ENCODE results near the gene UROS. TPM values are rescaled to one million over a fixed set of nuclear protein-coding genes. Genes with fewer than 3 reads are reported as not detected.

UROS gene
- total RNA-seq, 4 donors from 2014 or later, result 54.4 to 74.3 (median 69.6) TPM

DNA sequence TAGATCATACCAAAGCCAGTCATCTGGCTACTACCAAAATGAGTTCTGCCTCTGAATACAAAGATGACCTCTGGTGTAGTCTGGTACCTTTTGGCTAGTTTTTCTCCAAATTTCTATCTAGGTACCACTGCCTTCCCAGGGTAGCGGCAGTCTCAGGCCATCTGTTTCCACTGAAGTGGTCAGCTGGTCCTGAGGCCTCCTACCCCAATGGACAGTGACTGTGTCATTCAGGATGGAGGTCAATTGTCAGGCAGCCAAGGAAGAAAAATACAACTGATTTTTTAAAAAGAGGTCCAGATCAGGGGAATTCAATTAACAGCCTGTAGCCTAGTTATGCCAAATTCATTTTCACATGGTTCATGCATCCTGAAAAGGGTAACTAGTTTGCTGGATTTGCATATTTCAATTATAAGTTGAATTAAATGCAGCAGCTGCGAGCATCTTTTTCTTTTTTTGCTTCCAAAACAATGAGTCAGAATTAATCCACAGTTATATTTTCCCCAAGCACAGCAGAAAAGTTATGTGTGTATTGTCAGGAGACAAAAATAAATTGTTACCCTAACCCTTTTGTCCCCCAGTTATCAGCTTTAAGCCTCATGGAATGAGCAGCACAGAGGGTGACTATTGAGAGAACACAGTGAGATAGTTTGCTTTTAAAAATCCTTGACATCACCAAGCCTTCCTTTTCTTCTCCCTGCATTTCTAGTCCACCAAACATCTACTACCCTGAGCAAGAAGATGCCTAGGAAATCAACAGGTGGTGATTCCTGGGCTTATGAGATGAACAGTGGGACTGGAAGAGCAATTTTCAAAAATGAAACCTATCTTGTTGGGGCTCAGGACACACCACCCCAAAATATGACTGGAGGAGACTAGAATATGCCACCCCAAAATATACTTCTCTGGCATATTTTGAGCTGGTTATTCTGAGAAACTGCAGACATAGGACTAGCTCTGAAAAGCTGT is 28.0 kb upstream of the UROS start:
- intact Hi-C loops (cut with DNase I), result no loop called here
- WGBS, 2 donors, result 92 to 95% methylated on average over 2 of the region's 2 CpGs
- Histone ChIP-seq H3K36me3 (peaks cover 0 to 18% of the 10 kb centered on the region in 2 donors), H3K9me3 (no peaks in the 10 kb centered on the region), H3K4me3 (replicated peaks in 1 of 3) (no peak overlapping the region), H3K27ac (no peak overlapping the region), H3K4me1 (no peaks in the 10 kb centered on the region), H3K27me3 (no peaks in the 10 kb centered on the region)
- TF ChIP-seq POLR2A (IDR thresholded peaks at IDR 0.05), result no peak
- no peak for TF ChIP-seq CTCF (IDR thresholded peaks at IDR 0.05)
- no peak for DNase-seq

GRCh38 chr10:125849448-125849847 is 26.4 kb upstream of the UROS start:
- no peaks in the 10 kb centered on the region for H3K4me1 ChIP-seq

GRCh38 chr10:125848857-125849256 is 25.8 kb upstream of the UROS start:
- WGBS, 2 donors, result 89 to 98% methylated on average over 2 of the region's 2 CpGs
- H3K9me3 ChIP-seq, result no peaks in the 10 kb centered on the region
- H3K27me3 ChIP-seq, result no peaks in the 10 kb centered on the region
- no peak overlapping the region for H3K27ac ChIP-seq
- no peak for DNase-seq
- TF ChIP-seq POLR2A (IDR thresholded peaks at IDR 0.05) (no peak), CTCF (IDR thresholded peaks at IDR 0.05) (no peak)
- no peaks in the 10 kb centered on the region for H3K4me1 ChIP-seq
- H3K36me3 ChIP-seq, result peaks cover 0 to 18% of the 10 kb centered on the region in 2 donors
- no peak overlapping the region for H3K4me3 ChIP-seq (replicated peaks in 1 of 3)
- intact Hi-C loops (cut with DNase I), result no loop called here

More at GRCh38 chr10:125849448-125849847, 26.4 kb upstream of the UROS start:
- TF ChIP-seq CTCF (IDR thresholded peaks at IDR 0.05) (no peak), POLR2A (IDR thresholded peaks at IDR 0.05) (no peak)
- H3K4me3 ChIP-seq (replicated peaks in 1 of 3), result no peak overlapping the region
- H3K9me3 ChIP-seq, result no peaks in the 10 kb centered on the region
- DNase-seq, result no peak
- peaks cover 0 to 18% of the 10 kb centered on the region in 2 donors for H3K36me3 ChIP-seq
- WGBS, 2 donors, result 93 to 94% methylated on average over 7 of the region's 7 CpGs
- no peaks in the 10 kb centered on the region for H3K27me3 ChIP-seq
- intact Hi-C loops (cut with DNase I), result no loop called here
- H3K27ac ChIP-seq, result no peak overlapping the region

- Histone ChIP-seq H3K9me3 (no peaks in the 10 kb centered on the region), H3K27me3 (no peaks in the 10 kb centered on the region), H3K4me1 (no peaks in the 10 kb centered on the region), H3K4me3 (replicated peaks in 1 of 3) (no peak overlapping the region), H3K27ac (no peak overlapping the region), H3K36me3 (peaks cover 0 to 18% of the 10 kb centered on the region in 2 donors)
- intact Hi-C loops (cut with DNase I), result no loop called here
- 94 to 100% methylated on average over 2 of the region's 2 CpGs for WGBS, 2 donors
- no peak for TF ChIP-seq CTCF (IDR thresholded peaks at IDR 0.05)
- no peak for TF ChIP-seq POLR2A (IDR thresholded peaks at IDR 0.05)
- DNase-seq, result no peak
Measured at GRCh38 chr10:125848371-125848770, 25.3 kb upstream of the UROS start.

- H3K36me3 ChIP-seq, result peaks cover 0 to 15% of the 10 kb centered on the region in 2 donors
- H3K4me3 ChIP-seq (replicated peaks in 1 of 3), result no peak overlapping the region
- H3K9me3 ChIP-seq, result no peaks in the 10 kb centered on the region
- 97 to 100% methylated on average over 3 of the region's 3 CpGs for WGBS, 2 donors
- H3K4me1 ChIP-seq, result no peaks in the 10 kb centered on the region
- DNase-seq, result no peak
- H3K27me3 ChIP-seq, result no peaks in the 10 kb centered on the region
- H3K27ac ChIP-seq, result no peak overlapping the region
- intact Hi-C loops (cut with DNase I), result no loop called here
- no peak for TF ChIP-seq POLR2A (IDR thresholded peaks at IDR 0.05)
- no peak for TF ChIP-seq CTCF (IDR thresholded peaks at IDR 0.05)
Measured at GRCh38 chr10:125846894-125847293, 23.8 kb upstream of the UROS start.

Data from thyroid gland (tissue), 4 donors.